ENCODE results near the gene PTK7.

The PTK7 gene

GRCh38 chr6:43032326-43032725 lies 43.8 kb upstream of the PTK7 start:
- Histone ChIP-seq H3K27ac (ENCODE audit: low read length) (no peak overlapping the region), H3K9me3 (ENCODE audit: insufficient read depth, low read length, severe bottlenecking) (no peaks in the 10 kb centered on the region), H3K4me3 (ENCODE audit: low read depth in 1 of 2, low read length in 2 of 2) (no peak overlapping the region), H3K4me2 (ENCODE audit: insufficient read depth, low read length) (no peak overlapping the region), H3K4me1 (ENCODE audit: insufficient read depth, low read length) (no peaks in the 10 kb centered on the region), H3K9ac (ENCODE audit: low read depth, low read length) (no peak overlapping the region), H3K79me2 (ENCODE audit: insufficient read depth, low read length) (peaks cover under 1% of the 10 kb centered on the region; the same call in 1 of the 2 replicates), H4K20me1 (ENCODE audit: insufficient read depth, low read length) (peaks cover 3% of the 10 kb centered on the region; the same call in 1 of the 2 replicates), H3K27me3 (ENCODE audit: insufficient read depth, low read length, poor library complexity) (no peaks in the 10 kb centered on the region), H2AFZ (ENCODE audit: low read depth, low read length) (no peak overlapping the region), H3K36me3 (ENCODE audit: insufficient read depth, low read length) (peaks cover 71% of the 10 kb centered on the region)
- no peak for DNase-seq
- no peak for TF ChIP-seq CTCF (IDR thresholded peaks at IDR 0.05; ENCODE audit: borderline replicate concordance, extremely low read depth, low read length, poor library complexity, severe bottlenecking)
- no peak for TF ChIP-seq EZH2 (IDR thresholded peaks at IDR 0.05; ENCODE audit: borderline replicate concordance, low read depth, low read length, severe bottlenecking)
- ATAC-seq (ENCODE audit: insufficient read depth, low read depth): no peak

- Histone ChIP-seq H3K27me3 (ENCODE audit: insufficient read depth, low read length, poor library complexity) (no peaks in the 10 kb centered on the region), H3K36me3 (ENCODE audit: insufficient read depth, low read length) (peaks cover 71% of the 10 kb centered on the region), H3K9me3 (ENCODE audit: insufficient read depth, low read length, severe bottlenecking) (no peaks in the 10 kb centered on the region), H3K4me2 (ENCODE audit: insufficient read depth, low read length) (no peak overlapping the region), H3K27ac (ENCODE audit: low read length) (no peak overlapping the region), H3K9ac (ENCODE audit: low read depth, low read length) (no peak overlapping the region), H4K20me1 (ENCODE audit: insufficient read depth, low read length) (peaks cover 3% of the 10 kb centered on the region; the same call in 1 of the 2 replicates), H3K79me2 (ENCODE audit: insufficient read depth, low read length) (no peaks in the 10 kb centered on the region), H3K4me1 (ENCODE audit: insufficient read depth, low read length) (no peaks in the 10 kb centered on the region), H3K4me3 (ENCODE audit: low read depth in 1 of 2, low read length in 2 of 2) (no peak overlapping the region), H2AFZ (ENCODE audit: low read depth, low read length) (no peak overlapping the region)
- ATAC-seq (ENCODE audit: insufficient read depth, low read depth): no peak
- no peak for TF ChIP-seq EZH2 (IDR thresholded peaks at IDR 0.05; ENCODE audit: borderline replicate concordance, low read depth, low read length, severe bottlenecking)
- TF ChIP-seq CTCF (IDR thresholded peaks at IDR 0.05; ENCODE audit: borderline replicate concordance, extremely low read depth, low read length, poor library complexity, severe bottlenecking): no peak
- DNase-seq: no peak
Observed at GRCh38 chr6:43033496-43034189, 42.5 kb upstream of the PTK7 start.

GRCh38 chr6:43034190-43034525 lies 42.0 kb upstream of the PTK7 start:
- Histone ChIP-seq H2AFZ (ENCODE audit: low read depth, low read length) (no peak overlapping the region), H3K4me3 (ENCODE audit: low read depth in 1 of 2, low read length in 2 of 2) (no peak overlapping the region), H3K4me1 (ENCODE audit: insufficient read depth, low read length) (no peaks in the 10 kb centered on the region), H3K36me3 (ENCODE audit: insufficient read depth, low read length) (peaks cover 70% of the 10 kb centered on the region), H3K27ac (ENCODE audit: low read length) (no peak overlapping the region), H4K20me1 (ENCODE audit: insufficient read depth, low read length) (peaks cover 1% of the 10 kb centered on the region; the same call in 1 of the 2 replicates), H3K4me2 (ENCODE audit: insufficient read depth, low read length) (no peak overlapping the region), H3K79me2 (ENCODE audit: insufficient read depth, low read length) (no peaks in the 10 kb centered on the region), H3K9ac (ENCODE audit: low read depth, low read length) (no peak overlapping the region), H3K27me3 (ENCODE audit: insufficient read depth, low read length, poor library complexity) (no peaks in the 10 kb centered on the region), H3K9me3 (ENCODE audit: insufficient read depth, low read length, severe bottlenecking) (no peaks in the 10 kb centered on the region)
- ATAC-seq (ENCODE audit: insufficient read depth, low read depth) (no peak), DNase-seq (no peak)
- TF ChIP-seq EZH2 (IDR thresholded peaks at IDR 0.05; ENCODE audit: borderline replicate concordance, low read depth, low read length, severe bottlenecking): no peak
- peak; percentile 12 for TF ChIP-seq CTCF (IDR thresholded peaks at IDR 0.05; ENCODE audit: borderline replicate concordance, extremely low read depth, low read length, poor library complexity, severe bottlenecking)

Measured in DND-41 (cell line).